GM21390 (cell line): ENCODE data around the gene IGSF8.
A peak's percentile ranks its signal among the peaks of the same experiment; 100 is the strongest.

Experiments used
- ATAC-seq: cut with Tn5 transposase; IDR thresholded peaks from one replicate; pipeline ENCODE4 v1.9.1; 2021; ENCODE audit not compliant: unreplicated experiment

The IGSF8 gene

DNA sequence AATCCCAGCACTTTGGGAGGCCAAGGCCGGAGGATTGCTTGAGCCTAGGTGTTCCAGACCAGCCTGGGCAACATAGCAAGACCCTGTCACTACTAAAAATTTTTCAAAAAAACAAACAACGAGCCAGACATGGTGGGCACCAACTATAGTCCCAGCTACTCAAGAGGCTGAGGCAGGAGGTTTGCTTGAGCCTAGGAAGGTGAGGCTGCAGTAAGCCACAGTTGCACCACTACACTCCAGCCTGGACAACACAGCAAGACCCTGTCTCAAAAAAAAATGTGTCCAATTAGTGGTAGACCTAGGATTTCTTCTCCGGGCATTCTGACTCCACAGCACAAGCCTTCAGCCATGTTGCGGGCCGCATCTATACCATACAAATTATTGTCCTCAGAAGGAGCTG, 6.7 kb upstream of the IGSF8 start:
- ATAC-seq: no peak

DNA sequence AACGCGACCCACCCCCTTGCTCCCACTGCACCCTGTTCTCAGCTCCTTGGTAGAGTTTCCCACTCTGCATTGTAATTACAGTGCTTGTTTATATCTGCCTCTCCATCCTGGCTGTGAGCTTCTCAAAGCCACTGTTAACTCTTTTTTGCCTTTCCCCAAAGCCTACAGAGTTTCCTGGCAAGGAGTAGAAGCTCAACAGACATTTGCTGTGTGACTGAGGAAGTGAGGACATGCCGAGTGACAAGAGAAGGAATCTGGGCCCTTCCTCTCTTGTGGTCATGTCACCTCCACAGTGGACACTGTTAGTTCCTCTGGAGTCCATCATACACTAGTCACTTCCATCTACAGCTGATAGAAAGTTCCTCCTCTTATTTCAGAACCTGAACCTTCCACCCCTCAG, 6.1 kb upstream of the IGSF8 start:
- no peak for ATAC-seq

DNA sequence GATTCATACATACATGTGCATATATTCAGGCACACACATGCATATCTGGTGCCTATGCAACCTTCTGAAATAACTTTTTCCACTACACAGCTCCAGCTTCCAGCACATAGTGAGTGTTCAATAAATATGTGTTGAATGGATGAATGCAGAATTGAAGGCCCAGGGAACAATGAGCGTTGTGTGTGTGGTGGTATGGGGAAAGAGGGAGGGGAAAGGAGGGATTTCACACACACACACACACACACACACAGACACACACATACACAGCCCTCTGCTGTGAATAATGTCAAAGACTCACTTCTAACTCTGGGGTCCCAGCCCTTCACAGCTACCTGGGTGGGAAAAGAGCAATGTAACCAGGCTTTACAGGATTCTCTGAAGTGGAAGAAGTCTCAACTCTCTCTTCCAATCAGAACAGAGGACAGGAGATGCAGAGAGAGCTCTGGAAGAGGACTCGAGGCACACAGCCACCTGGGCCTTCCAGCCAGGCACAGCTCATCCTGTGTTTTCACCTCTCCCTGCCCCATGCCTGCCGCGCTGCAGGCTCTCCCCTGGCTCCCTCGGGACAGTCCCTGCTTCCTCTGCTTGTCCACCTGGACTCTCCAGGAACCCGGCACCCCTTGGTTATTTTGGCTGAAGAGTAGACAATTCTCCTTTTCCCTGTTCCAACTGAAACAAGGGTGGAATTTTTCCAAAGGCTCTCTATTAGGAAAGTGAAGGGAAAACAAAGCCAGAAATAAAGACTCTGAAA, 5.4 kb upstream of the IGSF8 start:
- ATAC-seq: no peak

- ATAC-seq: no peak
These were observed 3.5 kb upstream of the IGSF8 start for GRCh38 chr1:160101717-160102522.

GRCh38 chr1:160101037-160101716, 2.8 kb upstream of the IGSF8 start:
- peak; percentile 36 for ATAC-seq

DNA sequence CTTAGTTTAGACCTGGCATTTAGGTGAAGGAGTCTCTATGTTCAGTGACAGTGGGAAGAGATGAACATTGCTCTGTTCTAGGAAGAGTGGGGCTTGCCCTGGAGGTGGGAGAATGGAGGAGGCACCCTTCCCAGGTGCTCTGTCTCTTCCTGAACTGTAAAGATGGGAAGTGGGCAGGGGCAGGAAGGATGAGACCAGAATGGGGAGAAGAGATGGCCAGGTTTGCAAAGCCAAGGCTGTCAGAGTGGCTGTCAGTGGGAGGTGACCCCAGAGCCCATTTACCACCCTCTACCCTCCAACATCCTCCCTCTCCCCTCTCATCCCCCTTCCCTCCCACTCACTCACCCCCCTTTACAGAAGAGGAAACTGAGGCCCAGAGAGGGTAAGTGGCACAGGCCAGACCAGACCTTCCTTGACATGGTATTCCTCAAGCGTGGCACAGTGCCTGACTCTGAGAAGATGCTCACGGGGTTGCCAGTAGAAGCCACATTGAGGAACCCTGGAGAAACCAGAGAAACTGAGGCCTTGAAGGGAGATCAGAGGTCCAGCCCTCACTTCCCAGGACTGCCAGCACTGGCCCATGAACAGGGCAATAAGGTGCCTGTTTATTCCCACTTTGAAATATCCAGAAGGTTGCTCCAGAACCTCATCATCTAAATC, 1.4 kb upstream of the IGSF8 start:
- no peak for ATAC-seq

- peak; percentile 83 for ATAC-seq
These were observed 588 bp upstream of the IGSF8 start for GRCh38 chr1:160098852-160099561.

DNA sequence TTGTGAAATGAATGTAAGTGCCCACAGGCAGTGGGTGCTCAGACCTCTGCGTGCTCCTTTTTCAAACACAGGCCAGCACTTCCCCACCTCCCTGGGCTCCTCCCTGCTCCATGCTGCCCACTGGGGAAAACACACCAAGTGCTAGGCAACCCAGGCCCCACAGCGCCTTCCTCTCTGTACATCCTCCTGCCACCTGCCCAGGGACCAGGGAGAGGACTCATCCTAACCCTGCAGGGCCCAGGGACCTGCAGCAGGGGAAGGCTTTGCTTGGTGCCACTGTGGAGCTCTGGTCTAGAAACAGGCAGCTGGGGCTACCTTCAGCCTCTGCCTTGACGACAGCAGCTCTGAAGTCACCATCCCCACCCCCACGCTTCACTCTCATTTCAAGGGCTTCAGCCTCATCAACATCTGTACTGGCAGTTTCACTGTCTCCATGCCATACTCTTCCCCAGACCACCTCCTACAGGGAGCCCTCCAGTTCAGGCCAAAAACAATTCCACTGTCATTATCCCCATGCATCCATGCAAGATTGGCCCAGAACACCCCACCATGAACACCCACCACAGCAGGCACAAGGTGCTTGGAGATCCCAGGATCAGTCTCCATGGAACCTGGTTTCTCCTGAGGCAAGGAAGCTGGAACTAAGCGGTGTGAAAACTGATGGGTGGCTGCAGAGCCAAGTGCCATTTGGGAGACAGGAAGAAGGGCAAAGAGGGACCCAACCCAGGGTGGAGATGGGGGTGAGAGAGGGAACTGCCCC, 1.1 kb downstream of the IGSF8 start:
- ATAC-seq: no peak

DNA sequence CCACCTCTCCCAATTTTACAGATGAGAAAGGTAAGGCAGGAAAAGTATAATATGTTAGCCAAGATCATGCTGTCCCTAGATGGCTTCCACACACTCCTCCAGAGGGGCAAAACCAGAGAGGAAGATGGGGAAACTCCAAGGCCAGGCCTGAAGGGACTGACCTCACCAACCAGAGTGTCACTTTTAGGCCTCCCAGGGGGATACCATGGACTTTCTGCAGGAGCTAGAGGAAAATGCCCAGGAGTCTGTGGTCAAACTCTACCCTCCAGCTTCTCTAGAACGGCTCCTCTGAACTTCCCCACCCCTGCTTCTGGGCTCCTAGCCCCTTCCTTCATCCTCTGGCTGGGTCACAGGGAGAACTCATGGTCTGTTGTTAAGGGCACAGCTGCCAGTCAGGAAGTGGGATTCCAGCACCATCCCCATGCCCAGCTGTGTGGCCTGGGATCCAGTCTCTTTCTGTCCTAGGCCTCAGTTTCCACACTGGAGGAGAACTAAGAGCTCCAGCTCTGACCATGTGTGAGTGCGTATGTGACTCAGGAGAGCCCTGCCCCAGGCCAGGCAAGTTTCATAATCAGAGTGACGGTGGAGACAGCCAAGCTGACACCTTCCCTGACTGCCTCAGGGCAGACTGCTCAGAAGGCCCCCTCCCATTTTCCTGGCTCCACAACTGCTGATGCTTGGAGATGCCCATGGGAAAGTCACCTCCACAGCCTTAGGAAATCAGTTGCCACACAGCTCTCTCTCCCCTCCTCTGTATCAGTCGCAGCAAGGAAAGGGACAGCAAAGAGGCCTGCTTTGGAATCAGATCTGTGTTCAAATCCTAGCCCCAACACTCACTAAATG, 1.9 kb downstream of the IGSF8 start:
- no peak for ATAC-seq

GRCh38 chr1:160095382-160096105, 2.9 kb downstream of the IGSF8 start:
- ATAC-seq: no peak

GRCh38 chr1:160094806-160095205, 3.6 kb downstream of the IGSF8 start:
- no peak for ATAC-seq

DNA sequence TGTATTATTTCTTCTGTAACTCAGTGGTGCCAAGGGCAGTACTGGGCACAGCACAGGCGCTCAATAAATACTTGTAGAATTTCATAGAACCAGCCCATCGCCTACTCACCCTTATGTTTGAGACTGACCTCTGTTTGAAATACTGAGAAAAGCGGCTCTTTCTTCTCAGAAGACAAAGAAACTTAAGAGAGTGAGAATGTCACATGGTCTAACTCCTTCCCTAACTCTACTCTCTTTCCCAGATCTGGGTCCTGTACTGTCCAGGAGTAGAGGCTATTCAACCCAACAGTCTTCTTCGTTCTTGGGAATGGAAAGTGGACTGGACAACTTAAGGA, 4.2 kb downstream of the IGSF8 start:
- no peak for ATAC-seq

DNA sequence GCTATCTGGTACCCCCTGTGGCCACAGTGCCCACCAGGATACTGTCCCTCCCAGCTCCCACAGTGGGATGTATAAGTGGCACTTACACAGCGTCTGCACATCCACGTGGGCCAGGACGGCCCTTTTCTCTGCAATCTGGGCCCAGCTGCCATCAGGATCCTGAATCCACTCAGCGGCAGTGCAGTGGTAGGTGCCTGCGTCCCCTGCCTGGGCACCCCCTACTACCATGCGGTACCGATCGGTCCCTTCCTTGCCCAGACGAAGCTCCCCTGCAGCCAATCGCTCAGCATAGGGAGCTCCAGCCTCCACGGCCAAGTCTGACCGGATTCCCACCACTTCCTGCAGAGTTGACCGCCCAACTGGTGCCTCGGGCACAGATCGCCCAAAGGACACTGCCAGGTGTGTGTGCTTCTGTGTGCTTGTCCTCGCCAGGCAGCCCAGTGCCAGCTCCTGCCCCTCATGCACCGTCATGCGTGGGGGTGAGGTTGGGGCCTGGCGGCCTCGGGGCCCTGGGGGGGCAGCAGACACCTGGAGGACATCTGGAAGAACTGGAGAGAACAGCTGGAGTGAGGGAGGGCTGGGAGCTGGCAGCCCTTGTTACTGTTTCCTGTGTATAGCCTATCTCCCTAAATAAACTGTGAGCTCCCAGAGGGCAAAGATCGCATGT, 4.7 kb downstream of the IGSF8 start:
- ATAC-seq: no peak

- ATAC-seq: no peak
These were observed 5.4 kb downstream of the IGSF8 start for GRCh38 chr1:160093069-160093395.

- no peak for ATAC-seq
These were observed 5.9 kb downstream of the IGSF8 start for GRCh38 chr1:160092366-160093068.

- no peak for ATAC-seq
These were observed 6.7 kb downstream of the IGSF8 start for GRCh38 chr1:160091666-160092223.

DNA sequence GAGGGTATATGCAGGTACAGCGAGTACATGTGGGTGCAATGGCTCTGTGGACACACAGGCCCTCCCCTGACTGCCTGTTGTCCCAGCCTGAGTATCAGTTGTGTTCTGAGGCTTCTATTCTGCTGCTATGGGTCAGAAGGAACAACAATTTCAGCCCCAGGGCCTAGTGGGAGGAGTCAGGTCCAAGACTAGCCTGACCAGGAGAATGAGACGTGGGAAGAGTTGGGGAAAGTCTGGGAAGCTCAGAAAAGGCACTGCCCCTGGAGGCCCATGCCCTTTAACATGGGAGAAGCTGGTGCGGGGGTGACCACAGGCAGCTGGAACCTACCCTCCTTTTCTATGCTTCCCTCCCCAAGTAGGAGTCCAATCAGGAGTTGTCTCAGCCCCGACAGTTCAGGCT, 7.7 kb downstream of the IGSF8 start:
- no peak for ATAC-seq
